HepG2 (cell line): ENCODE results near the gene MFSD6. TPM values are rescaled to one million over a fixed set of nuclear protein-coding genes. Genes with fewer than 3 reads are reported as not detected.

Experiments used
- ARID5B ChIP-seq: IDR thresholded peaks from 2 replicates; pipeline ENCODE4 v1.4.0; 2020; ENCODE audit warnings: mild to moderate bottlenecking, missing genetic modification reagents
- ONECUT2 ChIP-seq: sonication (generic); formaldehyde crosslinking; IDR thresholded peaks from 2 replicates; pipeline ENCODE4 v1.4.0; 2020; ENCODE audit warnings: missing genetic modification reagents
- PTBP1 ChIP-seq: fragments of 200-400 bp; formaldehyde crosslinking; IDR thresholded peaks from 2 replicates; pipeline ENCODE4 v1.6.1; 2018; ENCODE audit warnings: low read length, low read depth; ENCODE audit not compliant: poor library complexity, severe bottlenecking
- SETDB1 ChIP-seq: sonication (generic); formaldehyde crosslinking; IDR thresholded peaks from 2 replicates; pipeline ENCODE4 v1.5.1; 2020; ENCODE audit warnings: missing genetic modification reagents, mild to moderate bottlenecking, borderline replicate concordance
- SP2 ChIP-seq: sonication (generic); formaldehyde crosslinking; IDR thresholded peaks from 2 replicates; pipeline ENCODE4 v1.5.1; 2020; ENCODE audit warnings: mild to moderate bottlenecking, missing genetic modification reagents
- TRIM24 ChIP-seq: sonication (generic); formaldehyde crosslinking; IDR thresholded peaks from 2 replicates; pipeline ENCODE4 v1.8.0; 2022; ENCODE audit warnings: mild to moderate bottlenecking, missing genetic modification reagents
- ZBTB40 ChIP-seq, 2 experiments: fragments of 450-650 bp in 1 of 2; sonication (generic) in 1 of 2; formaldehyde crosslinking in 1 of 2; IDR thresholded peaks; 2 replicates each; pipeline versions ENCODE4 v1.6.1 to v1.8.0; 2016 to 2022; ENCODE audit warnings: antibody characterized with exemption in 1 of 2, mild to moderate bottlenecking in 1 of 2, missing genetic modification reagents in 1 of 2
- ZNF530 ChIP-seq: sonication (generic); formaldehyde crosslinking; IDR thresholded peaks from 2 replicates; pipeline ENCODE4 v1.5.0; 2020; ENCODE audit warnings: low read depth, mild to moderate bottlenecking, missing genetic modification reagents
- ZNF615 ChIP-seq: sonication (generic); formaldehyde crosslinking; IDR thresholded peaks from 2 replicates; pipeline ENCODE4 v1.5.0; 2020; ENCODE audit warnings: mild to moderate bottlenecking, missing genetic modification reagents, borderline replicate concordance
- ZUFSP ChIP-seq: sonication (generic); formaldehyde crosslinking; IDR thresholded peaks from 2 replicates; pipeline ENCODE4 v1.9.0; 2021; ENCODE audit warnings: missing genetic modification reagents, mild to moderate bottlenecking, borderline replicate concordance
- polyA plus RNA-seq, 8 experiments: library from polyadenylated mRNA; depleted of rRNA in 3 of 8; stranded (reverse) in 7 of 8; unstranded in 1 of 8; fragments of >200 nt; fragmentation: Illumina TruSeq in 4 of 8; extraction: Trizol in 4 of 8; gene quantifications; 2 replicates each; pipeline versions ENCODE4 v1.2.1 to v1.2.3, GENCODE V29; 2011 to 2016; ENCODE audit warnings: low read depth in 4 of 8, missing spikeins in 1 of 8, mixed read lengths in 1 of 8; ENCODE audit not compliant: insufficient read depth in 1 of 8
- total RNA-seq, 5 experiments: library from RNA; depleted of rRNA; stranded (reverse); fragments of >200 nt; fragmentation: Illumina TruSeq; extraction: Trizol; gene quantifications; 2 replicates each; pipeline ENCODE4 v1.2.3, GENCODE V29; 2016; ENCODE audit warnings: low read depth in 1 of 5

The MFSD6 gene
- total and polyA plus RNA-seq, 2 of the 13 experiments (the other 11 are each of a cell fraction or from before 2014, with no cell fraction given) = 0.92 to 1.4 TPM

- no peak for TF ChIP-seq ZBTB40 (IDR thresholded peaks at IDR 0.05)
- TF ChIP-seq ZBTB40 (CRISPR knock-in tag; IDR thresholded peaks at IDR 0.05) = no peak
- TF ChIP-seq SP2 = no peak
- no peak for TF ChIP-seq ZNF530 (CRISPR knock-in tag)
- TF ChIP-seq ZNF615 (CRISPR knock-in tag) = no peak
- peak; percentile 57; the same call in 1 of the 2 replicates for TF ChIP-seq ARID5B (CRISPR knock-in tag)
- no peak for TF ChIP-seq TRIM24 (CRISPR knock-in tag)
- no peak for TF ChIP-seq SETDB1 (CRISPR knock-in tag)
- TF ChIP-seq PTBP1 = no peak
- TF ChIP-seq ZUFSP (CRISPR knock-in tag) = no peak
- no peak for TF ChIP-seq ONECUT2 (CRISPR knock-in tag)
These were observed 27.2 kb upstream of the MFSD6 start (continued) for GRCh38 chr2:190380962-190381412.
